ENCODE measurements around the gene ARVCF. TPM values are rescaled to one million over a fixed set of nuclear protein-coding genes. Genes with fewer than 3 reads are reported as not detected.

ARVCF gene
- total and polyA plus RNA-seq, 2 experiments from 2014 or later, result 15.6 to 122 TPM

GRCh38 chr22:20026204-20026908, 9.7 kb upstream of the ARVCF start:
- Mint-ChIP-seq H3K36me3 (ENCODE audit: low read depth) (no peaks in the 10 kb centered on the region), H3K9me3 (no peaks in the 10 kb centered on the region), H3K4me1 (peaks cover 6% of the 10 kb centered on the region), H3K27ac (no peak overlapping the region), H3K4me3 (no peak overlapping the region; the same call in 2 of the 3 replicates), H3K27me3 (ENCODE audit: insufficient read depth, low read depth, poor library complexity) (peaks cover 9% of the 10 kb centered on the region)
- ATAC-seq, result no peak
- no peak overlapping the region for H2AFZ ChIP-seq
- H4K20me1 ChIP-seq (replicated peaks; ENCODE audit: insufficient read depth), result no peaks in the 10 kb centered on the region; the same call in 1 of the 2 replicates
- TF ChIP-seq REST (IDR thresholded peaks at IDR 0.05; ENCODE audit: unreplicated experiment) (no peak), POLR2AphosphoS5 (IDR thresholded peaks at IDR 0.05; ENCODE audit: low read depth) (no peak), EZH2phosphoT487 (IDR thresholded peaks at IDR 0.05; ENCODE audit: unreplicated experiment) (no peak), ETS1 (IDR thresholded peaks at IDR 0.05) (no peak), JUNB (IDR thresholded peaks at IDR 0.05; ENCODE audit: unreplicated experiment) (no peak), NANOG (IDR thresholded peaks at IDR 0.05; ENCODE audit: borderline replicate concordance) (no peak), CREB1 (CRISPR knock-in tag; IDR thresholded peaks at IDR 0.05; ENCODE audit: low read depth) (no peak), ZNF114 (CRISPR knock-in tag; IDR thresholded peaks at IDR 0.05) (no peak), CTCF (conservative IDR thresholded peaks at IDR 0.05; ENCODE audit: low read depth in 2 of 2) (no peak), EZH2 (IDR thresholded peaks at IDR 0.05; ENCODE audit: low read depth, unreplicated experiment) (no peak)
- no peaks in the 10 kb centered on the region for H3K36me3 ChIP-seq (ENCODE audit: insufficient read depth)
- no peaks in the 10 kb centered on the region for H3K27me3 ChIP-seq (ENCODE audit: insufficient read depth)
- no peaks in the 10 kb centered on the region for H3K9me2 ChIP-seq (ENCODE audit: insufficient read depth)
- no peak overlapping the region for H3K27ac ChIP-seq (ENCODE audit: low read depth)
- no peaks in the 10 kb centered on the region for H3K79me2 ChIP-seq (replicated peaks; ENCODE audit: insufficient read depth)
- H3F3A ChIP-seq (replicated peaks; ENCODE audit: low read depth), result no peaks in the 10 kb centered on the region
- peaks cover 4% of the 10 kb centered on the region; the same call in 1 of the 2 replicates for H3K4me1 ChIP-seq (ENCODE audit: insufficient read depth)
- H3K4me3 ChIP-seq, result no peak overlapping the region
- DNase-seq (ENCODE audit: low spot score), result no peak
- H3K4me2 ChIP-seq, result no peak overlapping the region
